ENCODE results near the gene SERTAD4.
"Not testable (repeated sequence)": the region's sequence is repeated elsewhere in the genome, so short reads cannot be mapped to it uniquely, and the experiment has no call there.

SERTAD4 gene

GRCh38 chr1:210262167-210262896 lies 29.7 kb downstream of the SERTAD4 start:
- DNase-seq: no peak

GRCh38 chr1:210262897-210263272 lies 30.3 kb downstream of the SERTAD4 start:
- no peak for DNase-seq

GRCh38 chr1:210263963-210264362 lies 31.4 kb downstream of the SERTAD4 start:
- DNase-seq: no peak

- no peak for DNase-seq
Observed at GRCh38 chr1:210264496-210265380, 32.1 kb downstream of the SERTAD4 start.

GRCh38 chr1:210265392-210265955 lies 32.9 kb downstream of the SERTAD4 start:
- not testable (repeated sequence) for DNase-seq

- DNase-seq: no peak
Observed at GRCh38 chr1:210269981-210270380, 37.4 kb downstream of the SERTAD4 start.

- DNase-seq: no peak
Observed at GRCh38 chr1:210272666-210273065, 40.1 kb downstream of the SERTAD4 start.

- no peak for DNase-seq
Observed at GRCh38 chr1:210280221-210280620, 47.6 kb downstream of the SERTAD4 start.

GRCh38 chr1:210288116-210288515 lies 55.5 kb downstream of the SERTAD4 start:
- DNase-seq: no peak

GRCh38 chr1:210289248-210289647 lies 56.7 kb downstream of the SERTAD4 start:
- no peak for DNase-seq

- no peak for DNase-seq
Observed at GRCh38 chr1:210291081-210291764, 58.6 kb downstream of the SERTAD4 start.

GRCh38 chr1:210291786-210292230 lies 59.2 kb downstream of the SERTAD4 start:
- no peak for DNase-seq

- DNase-seq: no peak
Observed at GRCh38 chr1:210292231-210292871, 59.8 kb downstream of the SERTAD4 start.

- no peak for DNase-seq
Observed at GRCh38 chr1:210293171-210293607, 60.6 kb downstream of the SERTAD4 start.

- DNase-seq: no peak
Observed at GRCh38 chr1:210294999-210295745, 62.6 kb downstream of the SERTAD4 start.
